B cell (primary cell): ENCODE measurements around the gene PPP5C. TPM values are rescaled to one million over a fixed set of nuclear protein-coding genes. Genes with fewer than 3 reads are reported as not detected.

Source experiments
- ATAC-seq: fragments of 200-7000 bp; cut with Tn5 transposase; one replicate; pipeline ENCODE4 v1.10.0; 2021; ENCODE audit warnings: low read depth, mild to moderate bottlenecking, moderate number of reproducible peaks, moderate library complexity
- CTCF ChIA-PET: fragments of 350-600 bp; sonication (Branson Sonifier 250); formaldehyde crosslinking; loops from one replicate; lab custom pipeline; 2021; ENCODE audit warnings: antibody characterized with exemption, inconsistent platforms; lab: Charles Lee
- POLR2A ChIA-PET: fragments of 350-600 bp; sonication (Branson Sonifier 250); formaldehyde crosslinking; loops from one replicate; lab custom pipeline; 2021; ENCODE audit warnings: antibody characterized with exemption; lab: Charles Lee
- DNase-seq: peaks from one replicate; pipeline ENCODE4 v3.0.0; 2013
- H2AFZ ChIP-seq: 2 replicates; pipeline ENCODE4 v1.6.1; 2012; ENCODE audit warnings: mild to moderate bottlenecking, low read depth, low read length; ENCODE audit not compliant: insufficient read depth, poor library complexity, severe bottlenecking
- H3K27ac ChIP-seq, 2 donors: 1 replicate in 1 of 2; 2 replicates in 1 of 2; pipeline ENCODE4 v1.5.1; 2012 to 2013; ENCODE audit warnings: low read length in 2 of 2, mild to moderate bottlenecking in 2 of 2, moderate library complexity in 1 of 2
- H3K27me3 ChIP-seq, 4 experiments: fragments of 200-600 bp in 1 of 4; sonication (generic) in 1 of 4; replicated peaks in 1 of 4; 1 replicate in 2 of 4; 2 replicates in 2 of 4; pipeline versions ENCODE4 v1.6.1 to v1.7.0; 2013 to 2016; ENCODE audit warnings: low read length in 3 of 4, mild to moderate bottlenecking in 2 of 4, mixed read lengths in 1 of 4, moderate library complexity in 1 of 4; ENCODE audit not compliant: insufficient read depth in 4 of 4, control insufficient read depth in 3 of 4; ENCODE audit errors: control extremely low read depth in 1 of 4
- H3K36me3 ChIP-seq, 2 experiments: replicated peaks in 1 of 2; 1 replicate in 1 of 2; 2 replicates in 1 of 2; pipeline versions ENCODE4 v1.6.1 to v1.7.1; 2013; ENCODE audit warnings: low read length in 1 of 2; ENCODE audit not compliant: insufficient read depth in 2 of 2, control insufficient read depth in 1 of 2; ENCODE audit errors: control extremely low read depth in 1 of 2, extremely low read depth in 1 of 2
- H3K4me1 ChIP-seq, 2 donors: fragments of 200-600 bp in 1 of 2; sonication (generic) in 1 of 2; 1 replicate in 1 of 2; 2 replicates in 1 of 2; pipeline versions ENCODE4 v1.5.1 to v1.6.1; 2013 to 2017; ENCODE audit warnings: low read length in 2 of 2; ENCODE audit not compliant: control insufficient read depth in 2 of 2, insufficient read depth in 2 of 2
- H3K4me2 ChIP-seq: replicated peaks from 2 replicates; pipeline ENCODE3; 2012; ENCODE audit warnings: mild to moderate bottlenecking, low read depth, low read length; ENCODE audit not compliant: poor library complexity, severe bottlenecking
- H3K4me3 ChIP-seq, 5 experiments: fragments of 200-600 bp in 1 of 5; sonication (generic) in 1 of 5; 1 replicate in 3 of 5; 2 replicates in 2 of 5; pipeline versions ENCODE4 v1.5.1 to v1.7.0; 2011 to 2016; ENCODE audit warnings: low read length in 4 of 5, mild to moderate bottlenecking in 4 of 5, low read depth in 2 of 5, control low read depth in 1 of 5, moderate library complexity in 1 of 5; ENCODE audit not compliant: insufficient read depth in 1 of 5; ENCODE audit errors: control extremely low read depth in 1 of 5, extremely low read depth in 1 of 5
- H3K79me2 ChIP-seq: fragments of 200-600 bp; sonication (generic); one replicate; pipeline ENCODE4 v1.6.0; 2016; ENCODE audit warnings: low read length; ENCODE audit not compliant: control insufficient read depth, insufficient read depth
- H3K9ac ChIP-seq: fragments of 200-600 bp; sonication (generic); 2 replicates; pipeline ENCODE4 v1.6.1; 2017; ENCODE audit warnings: mild to moderate bottlenecking, low read length, moderate library complexity
- H3K9me3 ChIP-seq, 3 donors: one replicate each; pipeline versions ENCODE4 v1.6.1 to v1.7.1; 2013; ENCODE audit warnings: low read length in 2 of 3; ENCODE audit not compliant: control insufficient read depth in 2 of 3, insufficient read depth in 1 of 3; ENCODE audit errors: control extremely low read depth in 1 of 3
- H4K20me1 ChIP-seq: 2 replicates; pipeline ENCODE4 v1.6.0; 2012; ENCODE audit warnings: mild to moderate bottlenecking, low read length; ENCODE audit not compliant: insufficient read depth, control insufficient read depth, poor library complexity, severe bottlenecking
- H3K27ac Mint-ChIP-seq: one replicate; pipeline ENCODE4 v1.8.0; 2021; ENCODE audit warnings: mixed read lengths
- H3K27me3 Mint-ChIP-seq: one replicate; pipeline ENCODE4 v1.8.0; 2021; ENCODE audit warnings: mixed read lengths
- H3K4me1 Mint-ChIP-seq: one replicate; pipeline ENCODE4 v1.8.0; 2021; ENCODE audit warnings: mixed read lengths
- H3K4me3 Mint-ChIP-seq: one replicate; pipeline ENCODE4 v1.8.0; 2021; ENCODE audit warnings: mixed read lengths
- H3K9me3 Mint-ChIP-seq: one replicate; pipeline ENCODE4 v1.8.0; 2022; ENCODE audit warnings: mixed read lengths; ENCODE audit not compliant: insufficient read depth
- CTCF ChIP-seq: fragments of 200-600 bp; IDR thresholded peaks from one replicate; pipeline ENCODE4 v1.8.0; 2022; ENCODE audit warnings: antibody characterized with exemption, mild to moderate bottlenecking
- EZH2 ChIP-seq: IDR thresholded peaks from 2 replicates; pipeline ENCODE4 v1.6.1; 2012; ENCODE audit warnings: borderline replicate concordance, low read depth, mild to moderate bottlenecking, moderate library complexity, low read length; ENCODE audit not compliant: insufficient read depth, poor library complexity, severe bottlenecking
- WGBS: methylation state at CpG from one replicate; pipeline ENCODE4 v1.1.5; 2013; ENCODE audit warnings: missing lambda C conversion rate; ENCODE audit not compliant: insufficient coverage; 5-methylcytosine and 5-hydroxymethylcytosine counted together
- intact Hi-C: fragments of 100-400 bp; cut with micrococcal nuclease; formaldehyde crosslinking; loops from one replicate; pipeline ENCODE4 v1.10.0; 2022
- polyA plus RNA-seq: library from polyadenylated mRNA; depleted of rRNA; stranded (reverse); fragments of >200 nt; gene quantifications from 2 replicates; pipeline ENCODE4 v1.2.3, GENCODE V29; 2012
- total RNA-seq, 2 donors: library from RNA; stranded (reverse); fragments of 120-200 nt in 1 of 2; gene quantifications; 1 replicate in 1 of 2; 2 replicates in 1 of 2; pipeline versions ENCODE4 v1.2.3 to v1.2.4, GENCODE V29; 2013 to 2022

The PPP5C gene
- total and polyA plus RNA-seq, 2 donors (not counting 1 experiment from before 2014, with no cell fraction given), result 51.2 to 70.5 TPM

- Histone ChIP-seq H3K27ac (no peak overlapping the region), H3K9ac (no peak overlapping the region), H3K4me1 (peaks cover 4 to 5% of the 10 kb centered on the region in 2 donors), H2AFZ (no peak overlapping the region), H3K4me3 (no peak overlapping the region), H3K9me3 (peaks cover 0 to 21% (median 0%) of the 10 kb centered on the region in 3 donors), H3K79me2 (no peaks in the 10 kb centered on the region), H3K27me3 (peaks cover 0 to 78% (median 24%) of the 10 kb centered on the region in 4 experiments), H3K4me2 (no peak overlapping the region), H4K20me1 (no peaks in the 10 kb centered on the region), H3K36me3 (no peaks in the 10 kb centered on the region)
- no peaks in the 10 kb centered on the region for H3K9me3 Mint-ChIP-seq
- ATAC-seq (no peak), DNase-seq (no peak)
- H3K4me1 Mint-ChIP-seq, result peaks cover 3% of the 10 kb centered on the region
- ChIA-PET CTCF (interaction anchor here (1.0 kb wide), 1 partner anchor 9 kb away, joined by 3 read pairs; no protein-coding TSS in a partner anchor), POLR2A (no interaction called here)
- H3K27me3 Mint-ChIP-seq, result peaks cover 56% of the 10 kb centered on the region
- intact Hi-C loops, result no loop called here
- H3K4me3 Mint-ChIP-seq, result no peak overlapping the region
- TF ChIP-seq EZH2 (no peak), CTCF (no peak)
- WGBS, result 90% methylated on average over 11 of the region's 13 CpGs
- H3K27ac Mint-ChIP-seq, result no peak overlapping the region
These were observed 64.4 kb downstream of the PPP5C start for GRCh38 chr19:46411088-46411924.
